Activated CD8-positive, alpha-beta T cell treated with anti-CD3 and anti-CD28 coated beads for 36 hours (primary cell): ENCODE data around the gene BHLHE23. TPM values are rescaled to one million over a fixed set of nuclear protein-coding genes. Genes with fewer than 3 reads are reported as not detected.

ENCODE experiments used
- ATAC-seq: fragments of 200-7000 bp; cut with Tn5 transposase; one replicate; pipeline ENCODE4 v1.10.0; 2021; ENCODE audit warnings: mild to moderate bottlenecking, moderate library complexity
- CTCF ChIA-PET: fragments of 350-600 bp; sonication (Branson Sonifier 250); formaldehyde crosslinking; loops from one replicate; lab custom pipeline; 2021; ENCODE audit warnings: antibody characterized with exemption; lab: Charles Lee
- POLR2A ChIA-PET: fragments of 350-600 bp; sonication (Branson Sonifier 250); formaldehyde crosslinking; loops from one replicate; lab custom pipeline; 2021; ENCODE audit warnings: antibody characterized with exemption; lab: Charles Lee
- DNase-seq: peaks from one replicate; pipeline ENCODE4 v3.0.0-alpha.2; 2020
- H3K27ac Mint-ChIP-seq: one replicate; pipeline ENCODE4 v1.8.0; 2021; ENCODE audit warnings: mild to moderate bottlenecking, mixed read lengths
- H3K27me3 Mint-ChIP-seq: one replicate; pipeline ENCODE4 v1.8.0; 2021; ENCODE audit warnings: mixed read lengths
- H3K36me3 Mint-ChIP-seq: one replicate; pipeline ENCODE4 v1.8.0; 2021; ENCODE audit warnings: low read depth, mixed read lengths
- H3K4me1 Mint-ChIP-seq: one replicate; pipeline ENCODE4 v1.8.0; 2021; ENCODE audit warnings: low read depth, mixed read lengths
- H3K4me3 Mint-ChIP-seq: one replicate; pipeline ENCODE4 v1.8.0; 2021; ENCODE audit warnings: mild to moderate bottlenecking, moderate library complexity, mixed read lengths
- H3K9me3 Mint-ChIP-seq: one replicate; pipeline ENCODE4 v1.8.0; 2021; ENCODE audit warnings: mixed read lengths
- intact Hi-C: fragments of 100-400 bp; cut with micrococcal nuclease; formaldehyde crosslinking; loops from one replicate; pipeline ENCODE4 v1.10.0; 2022
- total RNA-seq, 2 experiments: library from RNA; stranded (reverse); gene quantifications; one replicate each; pipeline ENCODE4 v1.2.3, GENCODE V29; 2021
- TF ChIP-seq, protein P1 (sequence below): fragments of 200-600 bp; IDR thresholded peaks from one replicate; pipeline ENCODE4 v1.8.0; 2022; ENCODE audit warnings: antibody characterized with exemption, mild to moderate bottlenecking

The BHLHE23 gene
- total RNA-seq, 2 experiments from 2014 or later = not detected

- intact Hi-C loops = no loop called here
- ChIA-PET CTCF (interaction anchor here (1.4 kb wide), 1 partner anchor 14 kb away, joined by 3 read pairs; no protein-coding TSS in a partner anchor), POLR2A (interaction anchor here (0.8 to 2.6 kb wide), 3 partner anchors 9 to 42 kb away, joined by 3 to 10 read pairs (median 4); partner anchors contain the start of gene DIDO1)
- Mint-ChIP-seq H3K36me3 (peaks cover 3% of the 10 kb centered on the region), H3K4me1 (peaks cover 12% of the 10 kb centered on the region), H3K27ac (no peak overlapping the region), H3K27me3 (peaks cover 22% of the 10 kb centered on the region), H3K4me3 (no peak overlapping the region), H3K9me3 (no peaks in the 10 kb centered on the region)
- no peak for ATAC-seq
- TF ChIP-seq, protein P1, sequence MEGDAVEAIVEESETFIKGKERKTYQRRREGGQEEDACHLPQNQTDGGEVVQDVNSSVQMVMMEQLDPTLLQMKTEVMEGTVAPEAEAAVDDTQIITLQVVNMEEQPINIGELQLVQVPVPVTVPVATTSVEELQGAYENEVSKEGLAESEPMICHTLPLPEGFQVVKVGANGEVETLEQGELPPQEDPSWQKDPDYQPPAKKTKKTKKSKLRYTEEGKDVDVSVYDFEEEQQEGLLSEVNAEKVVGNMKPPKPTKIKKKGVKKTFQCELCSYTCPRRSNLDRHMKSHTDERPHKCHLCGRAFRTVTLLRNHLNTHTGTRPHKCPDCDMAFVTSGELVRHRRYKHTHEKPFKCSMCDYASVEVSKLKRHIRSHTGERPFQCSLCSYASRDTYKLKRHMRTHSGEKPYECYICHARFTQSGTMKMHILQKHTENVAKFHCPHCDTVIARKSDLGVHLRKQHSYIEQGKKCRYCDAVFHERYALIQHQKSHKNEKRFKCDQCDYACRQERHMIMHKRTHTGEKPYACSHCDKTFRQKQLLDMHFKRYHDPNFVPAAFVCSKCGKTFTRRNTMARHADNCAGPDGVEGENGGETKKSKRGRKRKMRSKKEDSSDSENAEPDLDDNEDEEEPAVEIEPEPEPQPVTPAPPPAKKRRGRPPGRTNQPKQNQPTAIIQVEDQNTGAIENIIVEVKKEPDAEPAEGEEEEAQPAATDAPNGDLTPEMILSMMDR = no peak
- DNase-seq = no peak
These were observed 37.5 kb downstream of the BHLHE23 start for GRCh38 chr20:62969179-62969760.

GRCh38 chr20:62968378-62969178 lies 38.2 kb downstream of the BHLHE23 start:
- intact Hi-C loops = no loop called here

GRCh38 chr20:62967628-62968351 lies 39.0 kb downstream of the BHLHE23 start:
- no peak for DNase-seq
- no peak for ATAC-seq
- Mint-ChIP-seq H3K36me3 (peaks cover 6% of the 10 kb centered on the region), H3K4me1 (peaks cover 12% of the 10 kb centered on the region), H3K27ac (no peak overlapping the region), H3K9me3 (no peaks in the 10 kb centered on the region), H3K4me3 (no peak overlapping the region), H3K27me3 (peaks cover 13% of the 10 kb centered on the region)
- intact Hi-C loops = no loop called here
- ChIA-PET CTCF (interaction anchor here (1.1 kb wide), 1 partner anchor 42 kb away, joined by 5 read pairs; no protein-coding TSS in a partner anchor), POLR2A (interaction anchor here (1.0 to 1.2 kb wide), 2 partner anchors 8 to 13 kb away, joined by 3 to 4 read pairs; no protein-coding TSS in a partner anchor)
- TF ChIP-seq, protein P1 = no peak

More at GRCh38 chr20:62968378-62969178, 38.2 kb downstream of the BHLHE23 start:
- CTCF ChIA-PET = interaction anchor here (1.4 kb wide), 1 partner anchor 14 kb away, joined by 3 read pairs; no protein-coding TSS in a partner anchor
- Mint-ChIP-seq H3K27me3 (peaks cover 16% of the 10 kb centered on the region), H3K27ac (no peak overlapping the region), H3K36me3 (peaks cover 3% of the 10 kb centered on the region), H3K4me1 (peaks cover 12% of the 10 kb centered on the region), H3K9me3 (no peaks in the 10 kb centered on the region), H3K4me3 (no peak overlapping the region)
- POLR2A ChIA-PET = interaction anchor here (0.8 to 2.6 kb wide), 4 partner anchors 8 to 21 kb away, joined by 3 to 10 read pairs (median 4); no protein-coding TSS in a partner anchor
- TF ChIP-seq, protein P1 = no peak
- DNase-seq = no peak
- ATAC-seq = no peak

DNA sequence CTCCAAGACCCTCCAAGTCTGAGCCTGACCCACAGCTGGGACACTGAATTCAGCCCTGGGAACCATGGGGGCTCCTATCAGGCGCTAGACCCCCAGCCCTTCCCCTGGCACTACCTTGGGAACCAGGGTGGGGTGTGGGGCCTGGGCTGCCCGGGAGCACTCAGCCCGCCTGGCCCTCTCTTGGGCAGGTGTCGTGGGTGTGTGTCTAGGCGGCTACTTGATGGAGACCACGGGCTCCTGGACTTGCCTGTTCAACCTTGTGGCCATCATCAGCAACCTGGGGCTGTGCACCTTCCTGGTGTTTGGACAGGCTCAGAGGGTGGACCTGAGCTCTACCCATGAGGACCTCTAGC lies 39.6 kb downstream of the BHLHE23 start:
- TF ChIP-seq, protein P1 = no peak
- intact Hi-C loops = no loop called here
- DNase-seq (no peak), ATAC-seq (no peak)
- H3K9me3 Mint-ChIP-seq = no peaks in the 10 kb centered on the region
- H3K27me3 Mint-ChIP-seq = peaks cover 9% of the 10 kb centered on the region
- H3K27ac Mint-ChIP-seq = no peak overlapping the region
- no peak overlapping the region for H3K4me3 Mint-ChIP-seq
- H3K36me3 Mint-ChIP-seq = peaks cover 6% of the 10 kb centered on the region
- peaks cover 8% of the 10 kb centered on the region for H3K4me1 Mint-ChIP-seq
- ChIA-PET CTCF (interaction anchor here (1.1 kb wide), 1 partner anchor 42 kb away, joined by 5 read pairs; no protein-coding TSS in a partner anchor), POLR2A (interaction anchor here (1.0 kb wide), 1 partner anchor 8 kb away, joined by 4 read pairs; no protein-coding TSS in a partner anchor)
